ENCODE data around the gene EFTUD2.

DNA sequence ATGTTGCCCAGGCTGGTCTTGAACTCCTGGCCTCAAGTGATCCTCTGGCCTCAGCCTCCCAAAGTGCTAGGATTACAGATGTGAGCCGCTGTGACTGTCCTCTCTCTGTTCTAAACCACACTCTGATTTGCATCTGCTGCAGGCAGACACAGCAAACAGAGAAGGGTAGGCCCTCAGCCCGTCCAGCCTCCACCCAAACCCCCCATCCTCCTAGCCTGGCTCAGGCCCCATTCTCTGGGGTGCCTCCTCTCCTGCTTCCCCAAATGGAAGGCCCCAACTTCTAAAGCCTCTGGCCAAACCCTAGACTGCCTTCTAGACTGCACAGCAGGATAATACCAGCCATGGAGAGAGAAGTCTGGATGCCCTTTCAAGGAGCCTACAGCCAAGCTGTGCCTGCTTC, 20.2 kb upstream of the EFTUD2 start:
- TF ChIP-seq CTCF (IDR thresholded peaks at IDR 0.05 in 4 of 5, conservative IDR thresholded peaks at IDR 0.05 in 1 of 5) (no peak), POLR2A (IDR thresholded peaks at IDR 0.05) (no peak)

Data from gastrocnemius medialis (tissue), 4 donors.